ENCODE results near the gene ABCC10.
"Not testable (repeated sequence)": the region's sequence is repeated elsewhere in the genome, so short reads cannot be mapped to it uniquely, and the experiment has no call there.

Gene ABCC10

GRCh38 chr6:43427406-43428111, at the start of gene ABCC10:
Gene ABCC10 (plus strand): TSS chr6:43427541. CDS start chr6:43427979, 438 bp downstream.
- TF ChIP-seq GATA1 (IDR thresholded peaks at IDR 0.05; ENCODE audit: low read depth, low read length) = no peak
- peak; percentile 80 for TF ChIP-seq POLR2A (IDR thresholded peaks at IDR 0.05; ENCODE audit: low read length)
- peak; percentile 93 to 95 for DNase-seq

GRCh38 chr6:43377710-43378229, 49.6 kb upstream of the ABCC10 start:
- TF ChIP-seq GATA1 (IDR thresholded peaks at IDR 0.05; ENCODE audit: low read depth, low read length) = no peak
- DNase-seq = no peak

- no peak for DNase-seq
- TF ChIP-seq POLR2A (IDR thresholded peaks at IDR 0.05; ENCODE audit: low read length) = no peak
- no peak for TF ChIP-seq GATA1 (IDR thresholded peaks at IDR 0.05; ENCODE audit: low read depth, low read length)
Measured at GRCh38 chr6:43378631-43379030, 48.7 kb upstream of the ABCC10 start.

- not testable (repeated sequence) for DNase-seq
Measured at GRCh38 chr6:43380858-43381257, 46.5 kb upstream of the ABCC10 start.

- TF ChIP-seq GATA1 (IDR thresholded peaks at IDR 0.05; ENCODE audit: low read depth, low read length) (no peak), POLR2A (IDR thresholded peaks at IDR 0.05; ENCODE audit: low read length) (no peak)
- no peak for DNase-seq
Measured at GRCh38 chr6:43383021-43383667, 44.2 kb upstream of the ABCC10 start.

GRCh38 chr6:43386492-43386891, 40.8 kb upstream of the ABCC10 start:
- TF ChIP-seq POLR2A (IDR thresholded peaks at IDR 0.05; ENCODE audit: low read length) (no peak), GATA1 (IDR thresholded peaks at IDR 0.05; ENCODE audit: low read depth, low read length) (no peak)
- peak in 1 of 2 experiments; percentile 30 for DNase-seq

GRCh38 chr6:43389730-43390295, 37.5 kb upstream of the ABCC10 start:
- no peak for DNase-seq
- TF ChIP-seq POLR2A (IDR thresholded peaks at IDR 0.05; ENCODE audit: low read length) (no peak), GATA1 (IDR thresholded peaks at IDR 0.05; ENCODE audit: low read depth, low read length) (no peak)

- peak; percentile 49 to 85 for DNase-seq
Measured at GRCh38 chr6:43390753-43391439, 36.4 kb upstream of the ABCC10 start.

GRCh38 chr6:43391440-43392031, 35.8 kb upstream of the ABCC10 start:
- peak; percentile 26 to 46 for DNase-seq
- no peak for TF ChIP-seq POLR2A (IDR thresholded peaks at IDR 0.05; ENCODE audit: low read length)
- no peak for TF ChIP-seq GATA1 (IDR thresholded peaks at IDR 0.05; ENCODE audit: low read depth, low read length)

- DNase-seq = peak; percentile 38 to 76
Measured at GRCh38 chr6:43393133-43393532, 34.2 kb upstream of the ABCC10 start.

GRCh38 chr6:43393602-43394001, 33.7 kb upstream of the ABCC10 start:
- no peak for TF ChIP-seq GATA1 (IDR thresholded peaks at IDR 0.05; ENCODE audit: low read depth, low read length)
- no peak for TF ChIP-seq POLR2A (IDR thresholded peaks at IDR 0.05; ENCODE audit: low read length)
- no peak for DNase-seq

- TF ChIP-seq POLR2A (IDR thresholded peaks at IDR 0.05; ENCODE audit: low read length) = no peak
- TF ChIP-seq GATA1 (IDR thresholded peaks at IDR 0.05; ENCODE audit: low read depth, low read length) = no peak
- DNase-seq = no peak
Measured at GRCh38 chr6:43394982-43395381, 32.4 kb upstream of the ABCC10 start.

GRCh38 chr6:43395776-43396175, 31.6 kb upstream of the ABCC10 start:
- DNase-seq = no peak
- no peak for TF ChIP-seq POLR2A (IDR thresholded peaks at IDR 0.05; ENCODE audit: low read length)
- no peak for TF ChIP-seq GATA1 (IDR thresholded peaks at IDR 0.05; ENCODE audit: low read depth, low read length)

Data from erythroblast (primary cell).